ENCODE results near the gene RPL13.

Gene RPL13

GRCh38 chr16:89560378-89561141, at the start of gene RPL13:
RPL13 (plus strand) TSS chr16:89560682; CDS start chr16:89560960, 278 bp downstream.
- peak; percentile 97 for DNase-seq (ENCODE audit: insufficient read length, low spot score)
- FAIRE-seq: no peak

GRCh38 chr16:89511374-89511773, 49.1 kb upstream of the RPL13 start:
- FAIRE-seq: no peak
- no peak for DNase-seq (ENCODE audit: insufficient read length, low spot score)

GRCh38 chr16:89512453-89512852, 48.0 kb upstream of the RPL13 start:
- DNase-seq (ENCODE audit: insufficient read length, low spot score): no peak
- no peak for FAIRE-seq

GRCh38 chr16:89517128-89517527, 43.4 kb upstream of the RPL13 start:
- DNase-seq (ENCODE audit: insufficient read length, low spot score): no peak
- no peak for FAIRE-seq

- FAIRE-seq: no peak
Observed at GRCh38 chr16:89519881-89520280, 40.6 kb upstream of the RPL13 start.

GRCh38 chr16:89522287-89522686, 38.2 kb upstream of the RPL13 start:
- FAIRE-seq (no peak), DNase-seq (ENCODE audit: insufficient read length, low spot score) (no peak)

More at GRCh38 chr16:89519881-89520280, 40.6 kb upstream of the RPL13 start:
- no peak for DNase-seq (ENCODE audit: insufficient read length, low spot score)

- FAIRE-seq (no peak), DNase-seq (ENCODE audit: insufficient read length, low spot score) (no peak)
Observed at GRCh38 chr16:89523680-89524344, 36.7 kb upstream of the RPL13 start.

- DNase-seq (ENCODE audit: insufficient read length, low spot score) (no peak), FAIRE-seq (peak; percentile 76)
Observed at GRCh38 chr16:89525146-89525913, 35.2 kb upstream of the RPL13 start.

- DNase-seq (ENCODE audit: insufficient read length, low spot score) (no peak), FAIRE-seq (no peak)
Observed at GRCh38 chr16:89529097-89529496, 31.4 kb upstream of the RPL13 start.

GRCh38 chr16:89530401-89531381, 29.8 kb upstream of the RPL13 start:
- DNase-seq (ENCODE audit: insufficient read length, low spot score) (no peak), FAIRE-seq (no peak)

- DNase-seq (ENCODE audit: insufficient read length, low spot score) (no peak), FAIRE-seq (no peak)
Observed at GRCh38 chr16:89531821-89532526, 28.5 kb upstream of the RPL13 start.

- DNase-seq (ENCODE audit: insufficient read length, low spot score): no peak
- no peak for FAIRE-seq
Observed at GRCh38 chr16:89534252-89534756, 26.2 kb upstream of the RPL13 start.

GRCh38 chr16:89536371-89536770, 24.1 kb upstream of the RPL13 start:
- DNase-seq (ENCODE audit: insufficient read length, low spot score) (no peak), FAIRE-seq (no peak)

- DNase-seq (ENCODE audit: insufficient read length, low spot score) (no peak), FAIRE-seq (no peak)
Observed at GRCh38 chr16:89536886-89537548, 23.5 kb upstream of the RPL13 start.

- no peak for FAIRE-seq
- DNase-seq (ENCODE audit: insufficient read length, low spot score): no peak
Observed at GRCh38 chr16:89537549-89537925, 22.9 kb upstream of the RPL13 start.

GRCh38 chr16:89538286-89538685, 22.2 kb upstream of the RPL13 start:
- FAIRE-seq (no peak), DNase-seq (ENCODE audit: insufficient read length, low spot score) (no peak)

GRCh38 chr16:89540557-89540956, 19.9 kb upstream of the RPL13 start:
- no peak for FAIRE-seq
- DNase-seq (ENCODE audit: insufficient read length, low spot score): no peak

- DNase-seq (ENCODE audit: insufficient read length, low spot score) (no peak), FAIRE-seq (no peak)
Observed at GRCh38 chr16:89541792-89542191, 18.7 kb upstream of the RPL13 start.

GRCh38 chr16:89544113-89544512, 16.4 kb upstream of the RPL13 start:
- FAIRE-seq: no peak

More at GRCh38 chr16:89544113-89544512, 16.4 kb upstream of the RPL13 start:
- no peak for DNase-seq (ENCODE audit: insufficient read length, low spot score)

Data from GM19239 (cell line).